RWPE1 (cell line): Measurements from ENCODE around the gene PAQR9.

Source experiments
- CTCF ChIA-PET: fragments of 350-600 bp; sonication (Branson Sonifier 250); formaldehyde crosslinking; extraction: SDS; loops from one replicate; lab custom pipeline; 2021; lab: Yijun Ruan, JAX
- POLR2A ChIA-PET: fragments of 400-600 bp; formaldehyde crosslinking; extraction: SDS; loops from one replicate; lab custom pipeline; 2020; ENCODE audit warnings: antibody characterized with exemption; ENCODE audit not compliant: low non-redundant PET; lab: Yijun Ruan, JAX
- DNase-seq: peaks from one replicate; pipeline ENCODE4 v3.0.0; 2012; ENCODE audit warnings: low spot score
- H3K27ac ChIP-seq: fragments of 450-650 bp; 2 replicates; pipeline ENCODE4 v1.5.1; 2017
- TF ChIP-seq, protein P1 (sequence below): fragments of 450-650 bp; conservative IDR thresholded peaks from 2 replicates; pipeline ENCODE4 v1.5.1; 2017; ENCODE audit warnings: low read depth, mild to moderate bottlenecking

PAQR9 gene

DNA sequence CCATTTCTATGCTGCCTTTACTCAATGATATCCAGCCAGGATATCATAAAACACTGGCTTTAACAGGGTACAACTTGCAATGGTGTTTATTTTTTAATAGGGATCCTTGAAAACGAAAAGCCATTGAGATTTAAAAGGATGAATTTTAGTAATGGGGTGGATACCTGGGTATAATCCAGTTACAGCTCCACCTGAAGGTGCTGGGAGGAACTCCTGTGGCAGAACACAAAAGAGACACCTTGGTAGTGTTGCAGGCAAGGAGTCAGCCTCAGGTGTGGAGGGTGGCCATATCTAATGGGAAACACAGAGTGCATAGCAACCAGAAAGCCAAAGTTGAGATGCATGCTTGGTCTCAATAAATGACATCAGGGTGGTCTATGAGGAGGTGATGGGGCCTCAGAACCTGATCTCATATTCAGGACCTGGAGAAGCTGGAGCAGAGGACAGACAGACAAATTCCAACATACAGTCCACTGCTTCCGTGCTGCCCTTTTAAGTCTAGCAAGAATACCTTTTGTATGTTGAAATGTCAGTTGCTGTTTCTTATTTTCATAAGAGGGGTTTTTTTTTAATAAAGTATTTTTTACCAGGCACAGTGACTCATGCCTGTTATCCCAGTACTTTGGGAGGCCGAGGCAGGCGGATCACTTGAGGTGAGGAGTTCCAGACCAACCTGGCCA, 12.0 kb upstream of the PAQR9 start:
- TF ChIP-seq, protein P1, sequence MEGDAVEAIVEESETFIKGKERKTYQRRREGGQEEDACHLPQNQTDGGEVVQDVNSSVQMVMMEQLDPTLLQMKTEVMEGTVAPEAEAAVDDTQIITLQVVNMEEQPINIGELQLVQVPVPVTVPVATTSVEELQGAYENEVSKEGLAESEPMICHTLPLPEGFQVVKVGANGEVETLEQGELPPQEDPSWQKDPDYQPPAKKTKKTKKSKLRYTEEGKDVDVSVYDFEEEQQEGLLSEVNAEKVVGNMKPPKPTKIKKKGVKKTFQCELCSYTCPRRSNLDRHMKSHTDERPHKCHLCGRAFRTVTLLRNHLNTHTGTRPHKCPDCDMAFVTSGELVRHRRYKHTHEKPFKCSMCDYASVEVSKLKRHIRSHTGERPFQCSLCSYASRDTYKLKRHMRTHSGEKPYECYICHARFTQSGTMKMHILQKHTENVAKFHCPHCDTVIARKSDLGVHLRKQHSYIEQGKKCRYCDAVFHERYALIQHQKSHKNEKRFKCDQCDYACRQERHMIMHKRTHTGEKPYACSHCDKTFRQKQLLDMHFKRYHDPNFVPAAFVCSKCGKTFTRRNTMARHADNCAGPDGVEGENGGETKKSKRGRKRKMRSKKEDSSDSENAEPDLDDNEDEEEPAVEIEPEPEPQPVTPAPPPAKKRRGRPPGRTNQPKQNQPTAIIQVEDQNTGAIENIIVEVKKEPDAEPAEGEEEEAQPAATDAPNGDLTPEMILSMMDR, result no peak
- H3K27ac ChIP-seq, result no peak overlapping the region
- DNase-seq, result no peak
- POLR2A ChIA-PET, result no interaction called here
- CTCF ChIA-PET, result interaction anchor here (0.6 kb wide), 1 partner anchor 93 kb away, joined by 5 read pairs; no protein-coding TSS in a partner anchor

DNA sequence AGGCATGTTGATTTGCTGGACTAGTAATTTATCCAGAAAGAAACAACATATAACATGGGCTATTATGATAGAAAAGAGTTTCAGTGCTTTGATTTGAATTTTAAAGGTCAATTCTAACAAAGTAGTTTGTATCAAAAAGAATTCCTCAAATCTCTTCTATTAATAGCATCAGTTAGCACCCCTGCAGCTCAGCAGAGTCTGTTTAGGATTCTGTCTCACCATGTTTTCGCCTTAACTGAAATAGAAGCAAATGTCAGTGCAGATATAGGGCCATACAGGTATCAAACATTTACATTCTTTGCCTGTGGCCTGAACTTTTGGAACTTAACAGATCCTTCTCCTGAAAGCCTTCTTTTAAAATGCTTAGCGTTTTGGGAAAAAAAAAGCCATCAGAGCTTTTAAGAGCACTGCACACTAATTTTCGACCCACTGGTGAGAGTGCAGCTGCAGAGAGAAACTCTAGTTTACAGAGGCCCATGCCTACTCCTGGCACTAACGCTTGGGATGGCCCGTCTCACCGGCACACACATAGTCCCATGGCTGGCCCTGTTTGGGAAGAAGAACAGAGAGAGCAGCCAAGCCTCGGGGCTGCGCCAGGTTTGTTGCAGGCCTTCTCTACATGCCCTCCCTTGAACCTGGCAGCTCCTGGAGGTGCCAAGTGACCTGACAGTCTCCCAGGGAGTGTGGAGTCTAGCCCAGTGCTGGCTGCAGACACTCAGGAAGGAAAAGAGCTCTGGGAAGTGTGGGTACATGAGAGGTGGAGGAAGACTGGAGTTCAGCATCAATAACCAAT, 9.9 kb upstream of the PAQR9 start:
- DNase-seq, result no peak
- ChIA-PET CTCF (no interaction called here), POLR2A (no interaction called here)
- H3K27ac ChIP-seq, result no peak overlapping the region
- TF ChIP-seq, protein P1, result no peak

DNA sequence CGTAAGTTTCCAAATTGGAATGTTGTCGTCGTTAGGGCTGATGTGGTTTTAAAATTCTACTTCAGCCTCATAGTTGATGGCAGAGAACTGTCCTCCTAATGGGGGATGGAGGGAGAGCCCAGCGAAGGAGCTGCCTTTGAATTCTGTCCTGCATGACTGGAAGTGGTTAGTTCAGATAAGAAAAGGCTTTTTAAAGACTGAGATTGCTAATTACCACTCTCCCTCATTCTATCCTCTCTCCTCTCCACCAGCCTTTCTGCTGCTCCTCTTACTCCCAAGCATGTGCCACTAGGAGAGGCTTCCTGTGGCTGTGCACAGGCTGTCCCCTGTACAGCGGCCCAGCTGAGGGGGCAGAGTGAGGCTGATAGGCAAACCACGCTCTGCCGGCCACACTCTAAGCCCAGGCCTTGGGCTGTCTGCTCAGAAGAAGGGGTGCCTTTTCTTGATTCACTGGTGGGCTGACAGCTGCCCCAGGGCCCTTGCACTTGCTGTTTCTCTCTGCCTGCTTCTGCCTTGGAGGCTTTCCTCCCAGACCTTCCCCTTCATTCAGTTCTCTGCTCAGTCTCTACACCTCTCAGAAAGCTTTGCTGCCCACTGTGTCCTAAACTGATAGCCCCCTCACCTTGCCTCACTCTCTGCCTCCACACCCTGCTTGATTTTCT, 8.7 kb upstream of the PAQR9 start:
- no peak for DNase-seq
- ChIA-PET POLR2A (no interaction called here), CTCF (interaction anchor here (0.5 kb wide), 1 partner anchor 844 kb away, joined by 4 read pairs; no protein-coding TSS in a partner anchor)
- TF ChIP-seq, protein P1, result no peak
- H3K27ac ChIP-seq, result no peak overlapping the region

DNA sequence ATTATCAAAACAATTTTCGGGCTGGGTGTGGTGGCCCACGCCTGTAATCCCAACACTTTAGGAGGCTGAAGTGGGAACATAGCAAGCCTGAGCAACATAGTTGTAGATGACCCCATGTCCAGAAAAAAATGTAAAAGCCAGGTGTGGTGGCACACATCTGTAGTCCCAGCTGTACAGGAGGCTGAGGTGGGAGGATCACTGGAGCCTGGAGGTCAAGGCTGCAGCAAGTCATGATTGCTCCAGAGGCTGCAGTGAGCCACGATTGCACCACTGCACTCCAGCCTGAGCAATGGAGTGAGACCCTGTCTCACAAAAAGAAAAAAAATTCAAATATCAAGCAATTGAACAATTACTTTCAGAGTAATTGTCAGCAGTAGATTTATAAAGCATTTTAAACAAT, 8.0 kb upstream of the PAQR9 start:
- ChIA-PET CTCF (no interaction called here), POLR2A (no interaction called here)
- H3K27ac ChIP-seq, result no peak overlapping the region
- no peak for DNase-seq
- TF ChIP-seq, protein P1, result no peak

DNA sequence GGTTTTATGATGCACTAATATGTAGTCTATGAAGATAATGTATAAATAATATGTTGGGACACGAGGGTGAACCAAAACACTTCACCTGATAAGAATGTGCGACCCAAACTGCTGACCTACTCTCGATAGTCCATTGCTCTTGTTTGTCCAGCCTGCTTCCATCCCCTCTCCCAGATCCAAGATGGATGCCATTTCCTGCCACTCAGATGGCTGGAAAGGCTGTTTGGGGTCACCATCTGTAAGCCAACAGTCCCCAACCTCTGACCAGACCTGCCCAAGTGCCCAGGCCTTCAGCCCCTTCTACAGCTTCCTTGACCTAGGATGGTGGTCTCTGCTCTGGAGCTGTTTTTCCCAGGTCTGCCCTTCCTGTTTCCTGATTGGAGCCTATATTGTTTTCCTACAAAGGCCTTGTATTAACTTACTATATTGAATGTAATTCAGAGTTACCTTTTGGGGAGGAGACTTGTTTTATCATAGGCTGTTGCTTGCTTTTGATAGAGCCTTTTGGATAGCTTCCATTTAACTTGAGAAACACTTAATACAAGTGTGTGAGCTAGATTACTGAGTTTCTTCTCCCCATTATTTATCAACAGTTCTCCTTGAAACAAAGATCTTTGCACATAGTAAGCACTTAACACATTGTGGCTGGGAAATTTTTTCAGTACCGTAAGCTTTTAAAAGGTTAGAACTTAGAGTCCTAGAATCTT, 5.0 kb upstream of the PAQR9 start:
- ChIA-PET CTCF (interaction anchor here (0.6 to 1.5 kb wide), 3 partner anchors 140 to 855 kb away, joined by 3 to 6 read pairs (median 4); no protein-coding TSS in a partner anchor), POLR2A (no interaction called here)
- TF ChIP-seq, protein P1, result no peak
- DNase-seq, result no peak
- H3K27ac ChIP-seq, result no peak overlapping the region

DNA sequence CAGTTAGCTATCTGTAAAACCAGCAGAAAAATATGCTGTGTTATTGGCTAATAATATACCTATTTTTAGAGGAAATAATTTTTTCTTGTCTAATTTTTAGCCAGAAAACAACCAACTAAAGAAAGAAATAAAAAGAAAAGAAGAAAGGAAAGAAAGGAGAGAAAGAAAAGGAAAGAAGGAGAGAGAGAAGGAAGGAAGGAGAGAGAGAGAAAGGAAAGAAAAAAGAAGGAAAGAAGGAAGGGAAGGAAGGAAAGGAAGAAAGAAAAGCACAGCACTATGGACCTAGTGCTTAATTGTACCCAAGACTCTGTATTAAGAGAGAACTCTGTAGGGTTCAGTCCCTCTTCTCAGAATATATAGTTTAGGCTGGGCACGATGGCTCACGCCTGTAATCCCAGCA, 3.3 kb upstream of the PAQR9 start:
- POLR2A ChIA-PET, result no interaction called here
- TF ChIP-seq, protein P1, result no peak
- H3K27ac ChIP-seq, result no peak overlapping the region
- DNase-seq, result no peak
- CTCF ChIA-PET, result interaction anchor here (0.7 to 1.5 kb wide), 2 partner anchors 138 to 380 kb away, joined by 3 to 7 read pairs; no protein-coding TSS in a partner anchor
